HG03039 (cell line): ENCODE measurements around the gene HEYL.
"Not testable (repeated sequence)": the region's sequence is repeated elsewhere in the genome, so short reads cannot be mapped to it uniquely, and the experiment has no call there.

ENCODE experiments used
- ATAC-seq: cut with Tn5 transposase; IDR thresholded peaks from one replicate; pipeline ENCODE4 v1.9.1; 2021; ENCODE audit warnings: mild to moderate bottlenecking, moderate library complexity; ENCODE audit not compliant: unreplicated experiment

The HEYL gene

DNA sequence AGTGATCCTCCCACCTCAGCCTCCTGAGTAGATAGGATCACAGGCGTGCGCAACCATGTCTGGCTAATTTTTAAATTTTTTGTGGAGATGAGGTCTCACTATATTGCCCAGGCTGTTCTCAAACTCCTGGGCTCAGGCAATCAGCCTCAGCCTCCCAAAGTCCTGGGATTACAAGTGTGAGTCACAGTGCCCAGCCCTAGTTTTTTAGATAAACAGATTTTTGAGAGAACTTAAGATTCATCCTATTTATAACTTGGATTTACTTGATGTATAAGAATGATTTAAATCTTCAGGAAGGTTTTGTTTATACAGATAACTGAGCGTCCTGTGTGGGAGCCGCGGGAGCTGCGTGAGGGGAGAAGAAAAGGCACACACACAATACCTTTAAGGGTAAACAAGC lies 26.2 kb downstream of the HEYL start:
- ATAC-seq: no peak

DNA sequence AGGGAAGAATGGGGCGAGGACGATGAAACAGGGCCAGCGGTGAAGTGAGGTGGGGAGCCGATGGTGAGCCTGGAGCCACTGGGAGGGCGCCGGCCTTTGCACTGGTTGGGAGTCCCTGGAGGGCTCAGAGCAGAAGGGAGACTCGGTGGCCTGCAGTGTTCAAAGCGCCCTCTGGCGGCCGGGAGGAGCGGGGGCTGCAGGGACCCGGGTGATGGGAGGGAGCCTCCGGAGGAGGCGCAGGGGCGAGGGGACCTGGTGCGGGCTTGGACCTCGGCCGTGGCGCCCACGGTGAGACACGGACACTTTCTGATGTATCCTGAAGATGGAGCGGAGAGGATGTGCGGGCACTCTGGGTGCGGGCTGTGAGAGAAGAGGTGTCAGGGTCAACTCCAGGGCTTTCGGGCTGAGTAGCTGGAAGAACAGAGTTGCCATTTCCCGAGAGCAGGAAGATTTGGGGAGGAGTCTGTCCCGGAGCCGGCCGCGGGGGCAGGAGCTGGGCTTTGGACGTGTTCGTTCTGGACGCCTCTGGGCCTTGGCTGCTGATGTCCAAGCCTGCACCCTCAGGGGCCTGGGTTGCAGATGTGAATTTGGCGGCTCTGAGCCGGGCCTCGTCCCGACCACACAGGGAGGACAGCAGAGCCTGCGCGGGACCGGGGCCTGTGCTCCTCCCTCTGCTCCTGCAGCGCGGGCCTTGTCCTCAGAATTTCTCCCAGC lies 29.7 kb downstream of the HEYL start:
- no peak for ATAC-seq

DNA sequence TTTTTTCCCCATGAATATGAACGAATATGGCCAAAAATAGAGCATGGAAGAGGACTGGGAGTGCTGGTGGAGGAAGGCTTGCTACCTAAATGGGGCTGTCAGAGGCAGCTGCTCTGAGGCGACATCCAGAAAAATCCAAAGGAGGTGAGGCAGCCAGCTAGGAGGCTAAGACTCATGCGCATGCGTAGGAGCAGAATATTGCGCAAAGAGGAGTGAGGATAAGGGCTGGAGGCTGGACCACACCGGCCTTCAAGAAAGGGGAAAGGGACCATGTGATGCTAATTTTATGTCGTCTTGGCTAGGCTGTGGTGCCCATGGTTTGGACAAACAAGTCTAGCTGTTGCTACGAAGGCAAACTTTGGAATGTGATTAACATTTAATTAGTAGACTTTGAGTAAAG lies 30.5 kb downstream of the HEYL start:
- no peak for ATAC-seq

DNA sequence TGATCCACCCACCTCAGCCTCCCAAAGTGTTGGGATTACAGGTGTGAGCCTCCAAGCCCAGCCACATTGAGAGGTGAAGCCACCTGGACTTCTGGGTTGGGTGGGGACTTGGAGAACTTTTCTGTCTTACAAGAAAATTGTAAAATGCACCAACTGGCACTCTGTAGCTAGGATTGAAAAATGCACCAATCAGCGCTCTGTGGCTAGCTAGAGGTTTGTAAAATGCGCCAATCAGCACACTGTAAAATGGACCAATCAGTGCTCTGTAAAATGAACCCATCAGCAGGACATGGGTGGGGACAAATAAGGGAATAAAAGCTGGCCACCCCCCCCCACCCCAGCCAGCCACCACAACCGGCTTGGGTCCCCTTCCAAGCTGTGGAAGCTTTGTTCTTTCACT lies 35.8 kb downstream of the HEYL start:
- not testable (repeated sequence) for ATAC-seq

DNA sequence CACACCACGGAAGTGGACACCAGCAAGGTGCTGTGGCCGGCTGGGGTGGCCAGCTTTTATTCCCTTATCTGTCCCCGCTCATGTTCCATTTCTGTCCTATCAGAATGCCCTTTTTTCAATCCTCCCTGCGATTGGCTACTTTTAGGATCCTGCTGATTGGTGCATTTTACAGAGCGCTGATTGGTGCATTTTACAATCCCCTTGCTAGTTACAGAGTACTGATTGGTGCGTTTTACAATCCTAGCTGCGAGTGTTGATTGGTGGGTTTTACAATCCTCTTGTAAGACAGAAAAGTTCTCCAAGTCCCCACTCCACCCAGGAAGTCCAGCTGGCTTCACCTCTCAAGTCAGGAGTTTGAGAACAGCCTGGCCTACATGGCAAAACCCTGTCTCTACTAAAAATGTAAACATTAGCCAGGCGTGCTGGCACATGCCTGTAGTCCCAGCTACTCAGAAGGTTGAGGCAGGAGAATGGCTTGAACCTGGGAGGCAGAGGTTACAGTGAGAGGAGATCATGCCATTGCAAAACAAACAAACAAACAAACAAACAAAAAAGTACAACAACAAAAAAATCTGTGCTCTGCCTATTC lies 37.7 kb downstream of the HEYL start:
- ATAC-seq: not testable (repeated sequence)

DNA sequence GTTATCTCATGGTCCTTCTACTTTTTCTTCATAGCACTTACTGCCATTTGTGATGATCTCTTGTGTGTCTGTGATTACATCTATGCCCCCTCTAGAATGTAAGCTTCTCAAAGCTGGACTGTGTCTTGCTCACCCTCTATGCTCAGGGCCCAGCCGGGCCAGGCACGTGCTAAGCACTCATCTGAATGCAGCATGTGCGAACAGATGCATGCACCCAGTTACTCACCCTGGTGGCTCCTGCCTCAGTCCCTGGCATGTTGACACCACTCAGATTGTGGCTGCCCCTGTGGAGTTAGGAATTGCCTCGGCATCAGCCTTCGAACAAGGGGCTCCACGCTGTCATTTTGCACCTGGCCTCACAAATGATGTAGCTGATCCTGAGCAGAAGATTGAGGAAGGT lies 43.3 kb downstream of the HEYL start:
- ATAC-seq: no peak

DNA sequence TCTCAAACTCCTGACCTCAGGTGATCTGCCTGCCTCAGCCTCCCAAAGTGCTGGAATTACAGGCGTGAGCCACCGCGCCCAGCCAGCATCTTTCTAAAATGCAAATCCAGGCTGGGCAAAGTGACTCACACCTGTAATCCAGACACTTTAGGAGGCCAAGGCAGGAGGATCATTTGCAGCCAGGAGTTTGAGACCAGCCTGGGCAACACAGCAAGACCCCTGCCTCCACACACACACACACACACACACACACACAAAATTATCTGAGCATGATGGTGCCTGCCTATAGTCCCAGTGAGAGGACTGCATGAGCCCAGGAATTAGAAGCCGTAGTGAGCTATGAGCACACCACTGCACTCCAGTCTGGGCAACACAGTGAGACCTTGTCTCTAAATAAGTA lies 46.1 kb downstream of the HEYL start:
- ATAC-seq: no peak

DNA sequence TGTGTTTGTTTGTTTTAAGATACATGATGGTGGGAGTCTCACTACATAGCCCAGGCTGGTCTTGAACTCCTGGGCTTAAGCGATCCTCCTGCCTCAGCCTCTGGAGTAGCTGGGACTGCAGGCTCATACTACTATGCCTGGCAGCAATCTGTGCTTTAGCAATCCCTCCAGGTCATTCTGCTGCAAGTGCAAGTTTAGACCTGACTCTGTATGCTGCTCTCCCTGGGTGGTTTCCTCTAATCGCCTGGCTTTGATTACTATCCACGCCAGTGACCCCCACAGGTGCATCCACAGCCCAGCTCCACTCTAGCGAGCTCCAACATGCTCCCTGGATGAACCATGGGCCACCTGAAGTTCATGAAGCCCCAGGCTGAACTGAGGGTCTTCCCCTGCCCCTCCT lies 47.4 kb downstream of the HEYL start:
- ATAC-seq: no peak

DNA sequence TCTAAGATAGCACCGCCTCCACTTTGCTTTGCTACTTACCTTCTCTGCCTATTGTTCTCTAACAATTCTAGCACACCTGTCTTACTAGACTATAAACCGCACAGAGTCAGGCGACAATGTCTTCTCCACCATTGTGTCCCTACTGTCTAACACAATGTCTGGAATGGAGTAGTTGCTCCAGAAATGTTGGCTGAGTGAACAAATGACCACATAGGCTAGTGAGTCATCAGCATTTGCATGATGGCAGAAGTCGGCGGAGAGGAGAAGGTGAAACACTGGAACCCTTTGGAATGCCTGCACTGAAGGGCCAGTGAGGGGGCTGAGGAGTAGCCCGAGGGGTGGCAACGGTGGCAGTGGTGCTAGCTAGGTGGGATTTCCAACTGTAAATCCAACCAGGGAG lies 48.9 kb downstream of the HEYL start:
- ATAC-seq: no peak

DNA sequence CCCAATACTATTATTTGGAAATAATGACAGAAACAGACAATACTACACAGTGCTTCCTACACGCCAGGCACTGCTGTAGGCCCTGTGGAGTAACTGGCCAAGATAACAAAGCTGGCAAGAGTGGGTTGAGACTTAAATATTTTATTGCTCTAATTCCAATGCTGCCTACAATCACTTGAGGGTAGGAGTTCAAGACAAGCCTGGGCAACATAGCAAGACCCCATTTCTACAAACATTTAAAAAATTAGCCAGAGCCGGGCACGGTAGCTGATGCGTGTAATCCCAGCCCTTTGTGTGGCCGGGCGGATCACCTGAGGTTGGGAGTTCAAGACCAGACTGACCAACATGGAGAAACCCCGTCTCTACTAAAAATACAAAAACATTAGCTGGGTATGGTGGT lies 53.5 kb downstream of the HEYL start:
- ATAC-seq: no peak

DNA sequence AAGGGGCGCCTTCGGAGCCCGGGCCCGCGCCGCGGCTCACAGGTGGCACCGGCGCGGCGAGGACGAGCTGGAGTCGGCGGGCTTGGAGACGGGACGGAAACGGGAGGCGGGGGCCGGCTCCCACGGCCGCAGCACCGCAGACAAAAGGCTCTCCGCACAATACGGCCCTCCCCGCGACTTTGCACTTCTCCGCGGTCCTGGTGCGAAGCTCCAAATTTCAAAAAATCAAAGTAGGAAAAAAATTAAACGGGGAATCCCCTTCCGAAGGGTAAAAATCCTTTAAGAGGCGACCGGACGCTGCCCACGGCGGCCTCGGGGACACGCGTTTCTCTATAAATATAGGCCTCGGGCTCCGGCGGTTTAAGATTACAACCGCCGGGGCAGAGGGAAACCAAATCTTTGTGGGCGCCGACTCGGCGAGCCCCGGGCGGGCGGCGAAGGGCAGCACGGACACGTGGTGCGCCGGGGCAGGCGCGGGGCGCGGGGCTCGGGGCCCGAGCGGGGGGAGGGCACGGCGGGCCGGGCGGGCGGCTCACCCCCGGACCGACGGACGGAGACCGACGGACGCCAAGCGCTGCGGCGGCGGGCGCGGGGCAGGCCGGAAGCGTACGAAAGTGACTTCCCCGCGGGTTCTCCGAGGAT lies 63.3 kb downstream of the HEYL start:
- peak; percentile 31 for ATAC-seq

DNA sequence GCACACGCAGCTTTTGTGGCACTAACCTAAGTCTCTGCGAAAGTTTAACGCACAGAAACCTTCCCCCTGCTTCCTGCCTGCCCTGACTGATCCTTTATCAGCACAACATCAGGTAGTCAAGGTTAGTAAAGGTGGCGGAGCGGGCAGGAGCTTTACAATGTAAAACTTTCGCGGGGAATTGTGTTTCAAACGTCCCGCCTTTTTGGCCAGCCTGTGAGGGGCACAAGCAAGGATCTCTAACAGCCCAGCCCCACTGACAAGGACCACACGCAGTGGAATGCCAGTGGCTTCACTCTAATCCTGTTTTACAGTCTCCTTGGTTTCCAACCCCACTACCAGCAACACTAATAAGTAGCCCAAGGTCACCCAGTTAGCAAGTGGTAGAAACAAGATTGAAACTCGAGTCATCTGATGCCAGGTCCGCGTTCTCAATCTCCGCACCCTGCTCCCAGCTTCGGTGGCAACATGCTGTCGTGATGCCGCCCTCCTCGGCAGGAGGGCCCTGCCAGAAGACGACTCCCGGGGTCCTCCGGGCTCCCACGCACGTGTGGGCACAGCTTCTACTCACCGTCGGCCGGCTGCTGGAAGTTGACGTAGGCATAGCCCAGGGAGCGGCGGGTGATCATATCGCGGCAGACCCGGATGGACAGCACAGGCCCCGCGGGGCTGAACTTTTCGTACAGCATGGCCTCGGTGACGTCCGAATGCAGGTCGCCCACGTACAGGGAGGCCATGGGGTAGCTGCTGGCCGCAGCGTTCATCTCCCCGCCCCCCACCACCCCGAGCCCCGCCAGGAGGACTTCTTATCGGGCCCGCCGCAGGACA lies 64.0 kb downstream of the HEYL start:
- ATAC-seq: peak; percentile 8

DNA sequence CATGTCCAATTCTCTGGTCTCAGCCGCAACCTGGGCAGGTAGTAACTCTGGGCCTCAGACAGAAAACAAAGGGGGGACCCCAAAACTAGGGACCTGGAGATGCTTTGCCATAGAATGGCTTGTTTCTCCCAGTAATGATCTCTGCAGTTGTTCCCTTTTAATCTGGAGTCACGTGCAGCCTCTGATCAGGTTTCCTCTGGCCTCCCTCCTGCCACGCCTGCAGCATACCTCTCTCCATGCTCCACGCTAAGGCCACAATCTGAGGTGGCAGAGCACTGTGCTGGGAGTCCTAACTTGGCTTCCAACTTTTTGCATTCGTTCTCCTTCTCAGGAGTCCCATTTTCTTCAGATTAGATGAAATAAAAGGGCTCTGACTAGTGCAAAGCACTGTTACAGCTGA lies 64.8 kb downstream of the HEYL start:
- no peak for ATAC-seq
